Activated CD4-positive, alpha-beta T cell treated with anti-CD3 and anti-CD28 coated beads for 36 hours (primary cell): ENCODE results near the gene PRDM2. TPM values are rescaled to one million over a fixed set of nuclear protein-coding genes. Genes with fewer than 3 reads are reported as not detected.

Experiments used
- ATAC-seq: fragments of 200-7000 bp; cut with Tn5 transposase; one replicate; pipeline ENCODE4 v1.10.0; 2021; ENCODE audit warnings: mild to moderate bottlenecking, moderate library complexity
- CTCF ChIA-PET: fragments of 350-600 bp; sonication (Branson Sonifier 250); formaldehyde crosslinking; loops from one replicate; lab custom pipeline; 2021; ENCODE audit warnings: antibody characterized with exemption; lab: Charles Lee
- POLR2A ChIA-PET: fragments of 350-600 bp; sonication (Branson Sonifier 250); formaldehyde crosslinking; loops from one replicate; lab custom pipeline; 2021; ENCODE audit warnings: antibody characterized with exemption, inconsistent platforms; lab: Charles Lee
- DNase-seq: peaks from one replicate; pipeline ENCODE4 v3.0.0-alpha.2; 2020
- H3K27ac Mint-ChIP-seq: one replicate; pipeline ENCODE4 v1.8.0; 2021; ENCODE audit warnings: mixed read lengths
- H3K27me3 Mint-ChIP-seq: one replicate; pipeline ENCODE4 v1.8.0; 2021; ENCODE audit warnings: mixed read lengths
- H3K36me3 Mint-ChIP-seq: one replicate; pipeline ENCODE4 v1.8.0; 2021; ENCODE audit warnings: low read depth, mixed read lengths
- H3K4me1 Mint-ChIP-seq: one replicate; pipeline ENCODE4 v1.8.0; 2021; ENCODE audit warnings: mixed read lengths
- H3K4me3 Mint-ChIP-seq: one replicate; pipeline ENCODE4 v1.8.0; 2021; ENCODE audit warnings: mild to moderate bottlenecking, moderate library complexity, mixed read lengths
- H3K9me3 Mint-ChIP-seq: one replicate; pipeline ENCODE4 v1.8.0; 2021; ENCODE audit warnings: low read depth, mixed read lengths
- intact Hi-C, 2 experiments: fragments of 100-400 bp; cut with DNase I in 1 of 2; cut with micrococcal nuclease in 1 of 2; formaldehyde crosslinking; loops; one replicate each; pipeline versions ENCODE4 v1.14.2 to v1.15.1; 2022 to 2024; cut with DNase I, micrococcal nuclease
- total RNA-seq, 2 experiments: library from RNA; stranded (reverse); gene quantifications; one replicate each; pipeline ENCODE4 v1.2.3, GENCODE V29; 2021

PRDM2 gene
- total RNA-seq, 2 experiments from 2014 or later, result 36.2 to 46.7 TPM

- intact Hi-C loops, result no loop called here
- Mint-ChIP-seq H3K36me3 (peaks cover 4% of the 10 kb centered on the region), H3K4me1 (no peaks in the 10 kb centered on the region), H3K27ac (no peak overlapping the region), H3K27me3 (peaks cover 3% of the 10 kb centered on the region), H3K9me3 (no peaks in the 10 kb centered on the region), H3K4me3 (no peak overlapping the region)
- ChIA-PET POLR2A (no interaction called here), CTCF (interaction anchor here (0.7 kb wide), 1 partner anchor 12 kb away, joined by 3 read pairs; no protein-coding TSS in a partner anchor)
- ATAC-seq (no peak), DNase-seq (no peak)
These were observed 126.0 kb downstream of the PRDM2 start for GRCh38 chr1:13826009-13826408.

GRCh38 chr1:13826591-13826990 lies 126.6 kb downstream of the PRDM2 start:
- no peak for DNase-seq
- ChIA-PET POLR2A (no interaction called here), CTCF (interaction anchor here (0.7 kb wide), 1 partner anchor 13 kb away, joined by 3 read pairs; no protein-coding TSS in a partner anchor)
- H3K27ac Mint-ChIP-seq, result no peak overlapping the region
- H3K4me3 Mint-ChIP-seq, result no peak overlapping the region
- intact Hi-C loops, result no loop called here
- H3K27me3 Mint-ChIP-seq, result peaks cover 3% of the 10 kb centered on the region
- H3K36me3 Mint-ChIP-seq, result peaks cover 4% of the 10 kb centered on the region
- H3K9me3 Mint-ChIP-seq, result no peaks in the 10 kb centered on the region
- no peaks in the 10 kb centered on the region for H3K4me1 Mint-ChIP-seq
- no peak for ATAC-seq

- Mint-ChIP-seq H3K4me1 (no peaks in the 10 kb centered on the region), H3K4me3 (no peak overlapping the region), H3K36me3 (no peaks in the 10 kb centered on the region), H3K27ac (no peak overlapping the region), H3K27me3 (peaks cover 3% of the 10 kb centered on the region), H3K9me3 (no peaks in the 10 kb centered on the region)
- ChIA-PET CTCF (interaction anchor here (0.6 to 1.6 kb wide), 7 partner anchors 11 to 166 kb away, joined by 3 to 7 read pairs (median 4); no protein-coding TSS in a partner anchor), POLR2A (no interaction called here)
- intact Hi-C loops, result loop anchor here in 1 of 2 experiments (1.0 kb wide), 1 partner anchor 132 kb away; no protein-coding TSS in a partner anchor
- DNase-seq (peak; percentile 67), ATAC-seq (peak; percentile 66)
These were observed 128.6 kb downstream of the PRDM2 start for GRCh38 chr1:13828454-13829151.

GRCh38 chr1:13829152-13829769 lies 129.3 kb downstream of the PRDM2 start:
- no peaks in the 10 kb centered on the region for H3K4me1 Mint-ChIP-seq
- no peak for DNase-seq
- no peaks in the 10 kb centered on the region for H3K9me3 Mint-ChIP-seq
- ChIA-PET CTCF (interaction anchor here (0.6 to 1.6 kb wide), 6 partner anchors 10 to 166 kb away, joined by 3 to 7 read pairs (median 4); no protein-coding TSS in a partner anchor), POLR2A (no interaction called here)
- ATAC-seq, result no peak
- H3K4me3 Mint-ChIP-seq, result no peak overlapping the region
- intact Hi-C loops, result loop anchor here in 1 of 2 experiments (1.0 kb wide), 1 partner anchor 131 kb away; no protein-coding TSS in a partner anchor
- no peaks in the 10 kb centered on the region for H3K36me3 Mint-ChIP-seq
- no peak overlapping the region for H3K27ac Mint-ChIP-seq
- peaks cover 3% of the 10 kb centered on the region for H3K27me3 Mint-ChIP-seq

GRCh38 chr1:13830170-13830569 lies 130.2 kb downstream of the PRDM2 start:
- POLR2A ChIA-PET, result no interaction called here
- H3K9me3 Mint-ChIP-seq, result no peaks in the 10 kb centered on the region
- no peaks in the 10 kb centered on the region for H3K36me3 Mint-ChIP-seq
- ATAC-seq, result no peak
- H3K4me1 Mint-ChIP-seq, result no peaks in the 10 kb centered on the region
- no peak overlapping the region for H3K27ac Mint-ChIP-seq
- peaks cover 3% of the 10 kb centered on the region for H3K27me3 Mint-ChIP-seq
- intact Hi-C loops, result no loop called here
- DNase-seq, result no peak
- no peak overlapping the region for H3K4me3 Mint-ChIP-seq
- CTCF ChIA-PET, result interaction anchor here (1.5 to 1.6 kb wide), 2 partner anchors 35 to 167 kb away, joined by 5 to 6 read pairs; no protein-coding TSS in a partner anchor

GRCh38 chr1:13830616-13831280 lies 130.8 kb downstream of the PRDM2 start:
- CTCF ChIA-PET, result no interaction called here
- intact Hi-C loops, result no loop called here
- Mint-ChIP-seq H3K4me1 (no peaks in the 10 kb centered on the region), H3K27me3 (peaks cover 3% of the 10 kb centered on the region), H3K9me3 (no peaks in the 10 kb centered on the region), H3K27ac (no peak overlapping the region), H3K4me3 (no peak overlapping the region), H3K36me3 (no peaks in the 10 kb centered on the region)
- no peak for ATAC-seq
- POLR2A ChIA-PET, result no interaction called here
- no peak for DNase-seq

GRCh38 chr1:13832100-13832499 lies 132.1 kb downstream of the PRDM2 start:
- ChIA-PET POLR2A (no interaction called here), CTCF (no interaction called here)
- Mint-ChIP-seq H3K4me1 (no peaks in the 10 kb centered on the region), H3K27ac (no peak overlapping the region), H3K27me3 (peaks cover 8% of the 10 kb centered on the region), H3K4me3 (no peak overlapping the region), H3K9me3 (no peaks in the 10 kb centered on the region), H3K36me3 (no peaks in the 10 kb centered on the region)
- DNase-seq, result no peak
- intact Hi-C loops, result no loop called here
- ATAC-seq, result no peak

- intact Hi-C loops, result no loop called here
- ChIA-PET POLR2A (no interaction called here), CTCF (no interaction called here)
- H3K27me3 Mint-ChIP-seq, result peaks cover 10% of the 10 kb centered on the region
- no peaks in the 10 kb centered on the region for H3K9me3 Mint-ChIP-seq
- H3K36me3 Mint-ChIP-seq, result no peaks in the 10 kb centered on the region
- no peak overlapping the region for H3K4me3 Mint-ChIP-seq
- no peak overlapping the region for H3K27ac Mint-ChIP-seq
- DNase-seq (no peak), ATAC-seq (no peak)
- no peaks in the 10 kb centered on the region for H3K4me1 Mint-ChIP-seq
These were observed 132.5 kb downstream of the PRDM2 start for GRCh38 chr1:13832536-13832935.

GRCh38 chr1:13836136-13836535 lies 136.1 kb downstream of the PRDM2 start:
- CTCF ChIA-PET, result interaction anchor here (0.6 kb wide), 1 partner anchor 36 kb away, joined by 3 read pairs; no protein-coding TSS in a partner anchor
- intact Hi-C loops, result no loop called here
- ATAC-seq, result no peak

GRCh38 chr1:13836631-13837030 lies 136.6 kb downstream of the PRDM2 start:
- CTCF ChIA-PET, result interaction anchor here (0.6 kb wide), 1 partner anchor 35 kb away, joined by 3 read pairs; no protein-coding TSS in a partner anchor
- intact Hi-C loops, result no loop called here

More at GRCh38 chr1:13836136-13836535, 136.1 kb downstream of the PRDM2 start:
- Mint-ChIP-seq H3K4me3 (no peak overlapping the region), H3K27me3 (peaks cover 14% of the 10 kb centered on the region), H3K27ac (no peak overlapping the region), H3K9me3 (peaks cover 2% of the 10 kb centered on the region), H3K36me3 (no peaks in the 10 kb centered on the region), H3K4me1 (no peaks in the 10 kb centered on the region)
- DNase-seq, result no peak
- POLR2A ChIA-PET, result no interaction called here

GRCh38 chr1:13838236-13838635 lies 138.2 kb downstream of the PRDM2 start:
- Mint-ChIP-seq H3K36me3 (no peaks in the 10 kb centered on the region), H3K4me3 (no peak overlapping the region), H3K27ac (no peak overlapping the region), H3K27me3 (peaks cover 24% of the 10 kb centered on the region), H3K9me3 (peaks cover 2% of the 10 kb centered on the region), H3K4me1 (no peaks in the 10 kb centered on the region)
- POLR2A ChIA-PET, result no interaction called here
- CTCF ChIA-PET, result no interaction called here
- intact Hi-C loops, result no loop called here
- no peak for DNase-seq
- ATAC-seq, result no peak

More at GRCh38 chr1:13836631-13837030, 136.6 kb downstream of the PRDM2 start:
- H3K4me1 Mint-ChIP-seq, result no peaks in the 10 kb centered on the region
- POLR2A ChIA-PET, result no interaction called here
- ATAC-seq, result no peak
- H3K9me3 Mint-ChIP-seq, result peaks cover 2% of the 10 kb centered on the region
- H3K36me3 Mint-ChIP-seq, result no peaks in the 10 kb centered on the region
- no peak overlapping the region for H3K4me3 Mint-ChIP-seq
- no peak for DNase-seq
- H3K27me3 Mint-ChIP-seq, result peaks cover 15% of the 10 kb centered on the region
- no peak overlapping the region for H3K27ac Mint-ChIP-seq
